Ramos (cell line): ENCODE measurements around the gene ITGB2.

ENCODE experiments used
- in situ Hi-C: fragments of 300-500 bp; cut with MboI; formaldehyde crosslinking; loops from one replicate; pipeline ENCODE4 v1.14.3; 2022; ENCODE audit warnings: low sequenced_read_pairs; ENCODE audit not compliant: unreplicated experiment

Gene ITGB2

DNA sequence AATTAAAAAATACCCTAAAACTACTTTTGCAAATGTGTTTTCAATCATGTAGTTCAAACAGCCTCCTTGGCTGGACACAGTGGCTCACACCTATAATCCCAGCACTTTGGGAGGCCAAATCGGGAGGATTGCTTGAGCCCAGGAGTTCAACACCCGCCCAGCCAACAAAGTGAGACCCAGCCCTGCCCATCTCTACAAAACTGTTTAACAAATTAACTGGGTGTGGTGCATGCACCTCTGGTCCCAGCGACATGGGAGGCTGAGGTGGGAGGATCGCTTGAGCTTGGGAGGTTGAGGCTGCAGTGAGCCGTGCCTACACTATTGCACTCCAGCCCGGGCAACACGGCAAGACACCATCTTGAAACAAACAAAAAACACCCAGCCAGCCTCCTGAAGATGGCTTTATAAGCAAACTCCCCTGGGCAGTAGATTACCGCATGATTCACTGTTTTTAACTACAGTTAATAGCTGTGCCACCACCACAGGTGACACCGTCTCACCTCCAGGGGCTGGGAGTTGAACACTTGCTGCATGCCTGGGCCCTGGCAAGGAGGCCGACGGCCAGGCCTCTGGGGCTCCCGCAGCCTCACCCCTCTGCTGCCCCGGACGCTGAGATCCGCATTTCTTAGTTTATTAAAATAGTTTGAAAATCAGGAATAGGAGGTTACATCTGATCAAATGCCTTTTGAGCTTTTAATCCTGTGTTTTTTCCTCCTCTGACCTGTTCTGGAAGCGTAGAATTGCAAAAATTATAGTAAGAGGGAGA is 63.4 kb downstream of the ITGB2 start:
- in situ Hi-C loops: no loop called here

DNA sequence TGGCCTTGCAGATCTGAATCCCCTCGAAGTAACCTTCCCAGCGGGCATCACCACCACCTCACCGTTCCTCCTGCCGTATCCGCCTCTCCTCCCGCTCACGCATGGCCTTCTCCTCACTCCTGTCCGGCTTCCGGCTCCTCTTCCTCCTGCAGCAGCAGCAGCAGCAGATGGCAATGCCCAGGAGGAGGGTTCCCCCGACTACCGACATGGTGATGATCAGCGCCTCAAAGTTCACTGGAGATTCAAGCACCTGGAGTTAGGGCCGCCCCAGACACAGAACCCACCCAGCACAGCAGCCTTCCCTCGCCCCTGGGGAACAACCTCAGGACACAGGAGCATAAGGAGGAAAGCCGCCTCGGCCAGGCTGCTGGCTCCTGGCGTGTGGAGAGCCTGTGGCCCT is 64.6 kb downstream of the ITGB2 start:
- in situ Hi-C loops: no loop called here

DNA sequence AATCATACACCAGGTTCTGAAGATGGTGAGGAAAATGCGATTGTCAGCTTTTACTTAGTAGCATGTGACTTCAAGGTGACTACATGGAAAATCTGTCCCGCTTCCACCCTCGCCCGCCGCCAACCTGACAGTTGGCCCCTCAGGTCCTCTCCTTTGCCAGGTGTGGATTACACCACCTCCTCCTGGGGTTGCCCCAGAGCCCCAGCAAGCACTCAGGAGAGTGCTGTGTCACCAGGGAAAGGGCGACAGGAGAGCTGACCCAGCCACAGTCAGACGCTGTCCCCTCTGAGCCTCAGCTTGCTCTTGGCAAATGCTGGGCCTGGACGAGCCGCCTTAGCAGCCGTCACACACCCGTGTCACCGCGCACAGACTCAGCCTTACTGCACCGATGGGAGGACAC is 65.1 kb downstream of the ITGB2 start:
- in situ Hi-C loops: no loop called here

DNA sequence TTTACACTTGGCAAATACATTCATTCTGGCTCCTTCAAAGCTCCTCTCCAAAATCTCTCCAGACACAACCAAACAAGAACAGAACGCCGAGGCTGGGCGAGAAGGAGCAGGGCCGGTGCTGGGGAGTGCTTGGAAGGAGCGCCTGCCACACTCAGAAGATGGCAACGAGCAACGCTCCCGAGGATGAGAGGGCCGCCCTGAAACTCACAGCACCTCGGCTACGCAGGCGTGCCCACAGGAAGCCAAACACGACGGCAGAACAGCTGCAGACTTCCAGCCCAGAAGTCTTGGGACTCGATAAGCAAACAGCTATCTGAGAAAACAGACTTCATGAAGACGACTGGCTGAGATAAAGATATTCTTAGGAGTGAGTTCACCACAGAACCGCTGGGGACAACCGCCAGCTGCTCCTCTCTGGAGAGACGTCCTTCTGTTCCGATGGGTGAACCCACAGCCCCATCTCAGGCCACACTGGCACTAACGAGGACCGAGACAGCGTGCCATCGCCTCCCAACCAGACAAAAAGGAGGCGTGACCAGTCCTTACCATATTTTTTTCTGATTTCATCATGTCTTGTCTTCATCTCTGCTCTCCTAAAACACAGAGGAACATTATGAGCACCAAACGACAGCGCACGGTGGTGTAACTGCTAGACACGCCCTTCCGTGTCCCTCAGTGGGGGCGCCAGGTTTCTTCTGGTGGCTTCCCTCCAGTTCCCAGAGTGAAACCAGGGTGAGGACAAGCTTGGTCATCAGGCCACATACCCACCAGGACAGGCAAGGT is 65.8 kb downstream of the ITGB2 start:
- in situ Hi-C loops: no loop called here

DNA sequence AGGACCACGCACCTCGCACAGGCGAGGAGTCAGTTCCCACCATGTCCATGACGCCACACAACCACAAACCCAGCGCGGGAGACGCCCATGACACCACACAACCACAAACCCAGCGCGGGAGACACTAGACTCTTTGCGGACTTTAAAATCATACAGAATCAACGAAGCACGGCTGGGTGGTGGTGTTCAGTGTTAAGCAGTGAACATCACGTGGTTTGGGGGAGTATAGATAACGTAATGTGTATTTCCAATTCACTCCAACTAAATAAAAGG is 66.4 kb downstream of the ITGB2 start:
- in situ Hi-C loops: no loop called here

DNA sequence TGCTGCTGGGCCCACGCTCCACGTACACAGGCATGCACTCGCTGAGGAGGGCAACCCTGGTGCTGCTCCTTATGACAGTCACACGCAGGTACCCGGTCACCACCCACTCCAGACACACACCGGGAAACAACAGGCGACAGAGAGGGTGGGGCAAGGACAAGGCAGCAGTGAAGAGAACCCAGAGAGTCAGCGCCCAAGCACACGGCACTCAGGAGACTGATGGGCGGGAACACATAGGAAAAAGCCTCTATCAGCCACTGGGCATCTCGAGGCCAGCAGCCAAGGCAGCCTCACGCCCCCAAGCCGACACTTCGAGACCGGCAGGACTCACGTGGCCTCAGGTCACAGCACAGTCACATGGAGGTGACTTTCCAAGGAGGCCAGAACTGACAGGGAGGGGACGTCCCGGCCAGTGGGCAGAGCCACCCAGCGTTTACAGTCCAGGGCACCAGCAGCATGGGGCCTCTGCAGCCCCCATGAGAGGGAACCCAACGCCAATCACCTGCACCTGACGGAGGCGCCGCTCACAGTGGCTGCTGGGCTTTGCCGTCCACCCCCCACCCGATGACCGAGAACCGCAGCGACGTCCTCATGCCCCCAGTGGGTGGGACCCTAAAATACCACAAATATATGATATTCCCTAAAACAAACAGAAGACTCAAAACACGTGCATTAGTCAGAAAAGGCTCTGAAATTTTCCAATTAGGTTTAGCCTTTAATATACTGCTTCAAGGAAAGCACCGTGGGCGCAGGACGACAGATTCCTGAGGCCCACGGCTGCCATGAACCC is 66.9 kb downstream of the ITGB2 start:
- in situ Hi-C loops: no loop called here

DNA sequence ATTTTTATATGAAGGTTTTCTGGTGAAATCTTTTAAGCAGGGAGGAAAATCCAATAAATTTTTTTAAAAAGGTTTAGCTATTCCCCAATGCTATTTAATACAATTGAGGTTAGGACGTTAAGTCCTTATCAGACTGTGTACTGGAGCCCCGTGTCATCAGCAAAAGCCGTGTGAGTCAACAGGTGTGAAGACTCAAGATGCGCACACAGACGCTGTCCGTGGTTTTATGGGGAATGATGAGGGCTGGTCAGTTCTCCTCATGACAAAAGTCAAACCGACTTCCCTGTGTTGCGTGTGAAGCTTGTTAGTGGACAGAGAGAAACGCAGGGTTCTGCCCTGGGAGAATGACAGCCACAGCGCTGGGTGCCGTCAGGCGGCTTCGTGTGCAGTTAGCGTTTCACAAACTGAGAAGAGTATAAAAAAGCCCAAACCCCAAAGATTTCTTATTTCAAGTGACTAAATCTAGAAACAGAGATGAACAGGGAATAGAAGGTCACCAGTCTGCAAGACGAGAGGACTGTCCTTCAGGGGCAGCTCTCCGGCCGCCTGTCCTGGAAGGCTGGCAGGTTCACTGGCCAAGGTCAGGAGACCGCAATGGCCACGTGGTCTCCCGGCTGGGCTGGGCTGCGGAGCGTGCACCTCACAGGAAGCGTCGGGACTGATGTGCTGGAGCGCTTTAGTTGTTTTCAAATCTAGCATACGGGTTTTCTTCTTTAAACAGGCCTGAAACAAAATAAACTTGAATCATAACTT is 69.6 kb downstream of the ITGB2 start:
- in situ Hi-C loops: no loop called here

DNA sequence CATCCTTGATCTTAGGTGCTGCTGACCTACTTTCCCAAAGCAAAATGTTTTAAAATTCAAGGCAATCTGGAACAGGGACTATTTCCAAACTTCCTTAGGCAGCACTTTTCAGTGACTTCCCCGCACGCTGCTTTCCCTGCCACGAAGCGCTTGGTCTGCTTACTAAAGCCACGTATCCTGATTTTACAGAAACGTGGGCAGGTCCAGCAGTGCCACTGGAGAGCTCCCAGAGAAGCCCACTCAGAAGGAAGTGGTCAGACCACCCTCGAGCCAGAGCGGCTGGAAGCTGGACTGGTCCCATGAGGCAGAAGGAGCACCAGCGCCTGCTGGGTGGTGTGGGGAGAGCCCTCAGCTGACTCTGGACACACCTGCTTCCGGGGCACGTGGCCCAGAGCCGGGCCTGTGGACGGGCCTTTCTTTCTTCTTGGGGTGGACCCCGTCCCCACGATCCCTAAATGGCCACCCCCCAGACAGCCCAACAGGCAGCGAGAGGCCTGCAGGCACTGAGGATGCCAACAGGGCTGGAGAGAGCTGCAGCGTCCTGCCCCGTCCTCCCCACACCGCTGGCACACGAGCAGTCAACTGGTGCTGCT is 70.4 kb downstream of the ITGB2 start:
- in situ Hi-C loops: no loop called here

DNA sequence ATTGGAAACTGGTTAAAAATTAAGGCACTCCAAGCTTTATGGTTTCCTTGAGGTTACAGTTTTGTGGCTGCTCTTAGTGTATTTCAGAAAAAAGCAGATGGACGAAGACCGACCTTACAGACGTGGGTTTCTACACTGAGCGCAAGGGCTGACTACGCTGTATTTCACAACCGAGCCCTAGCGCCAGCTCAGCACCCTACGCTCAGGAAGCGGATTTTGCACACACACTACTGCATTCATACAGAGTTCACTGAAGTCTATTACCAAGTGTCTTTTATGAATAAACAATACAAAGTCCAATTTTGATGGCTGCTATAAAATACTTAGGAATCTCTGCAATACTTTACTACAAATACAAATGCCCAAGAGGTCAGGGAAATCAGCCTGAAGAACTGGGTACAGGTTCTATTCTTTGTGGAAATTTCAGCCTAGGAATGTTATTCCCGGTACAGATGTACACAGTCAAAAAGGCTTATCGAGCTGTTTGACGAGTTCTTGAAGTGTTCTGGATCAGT is 71.0 kb downstream of the ITGB2 start:
- in situ Hi-C loops: no loop called here

DNA sequence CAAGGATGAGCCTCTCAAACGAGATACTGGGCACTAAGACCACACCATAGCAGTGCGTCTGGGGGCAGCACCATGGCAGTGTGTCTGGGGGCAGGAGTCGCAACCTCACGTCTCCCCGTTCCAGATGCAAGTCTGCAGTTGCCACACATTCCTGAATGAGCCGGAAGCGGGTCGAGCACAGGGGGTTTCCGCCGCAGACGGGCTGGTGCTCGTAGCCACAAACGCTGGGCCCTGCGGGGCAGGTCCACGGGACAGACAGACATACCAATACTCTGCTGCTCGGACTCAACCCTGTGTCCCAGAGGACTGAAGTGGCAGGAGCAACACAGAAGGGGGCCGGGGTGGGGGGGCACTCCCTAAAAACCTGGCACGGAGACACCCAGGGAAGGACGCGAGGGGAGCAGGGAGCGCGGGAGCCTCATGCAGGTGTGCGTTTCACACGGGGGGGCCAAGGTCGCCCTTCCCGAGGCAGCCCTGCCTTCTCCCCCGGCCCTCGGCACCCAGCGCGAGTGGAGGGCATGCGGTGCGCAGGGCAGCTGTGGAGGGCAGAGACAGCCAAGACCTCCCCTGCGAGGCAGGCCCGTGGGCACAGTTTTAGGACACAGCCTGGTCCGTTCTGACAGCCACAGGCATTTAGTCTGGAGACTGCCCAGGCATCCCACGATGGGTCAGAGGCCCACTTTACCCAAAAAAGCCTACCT is 71.7 kb downstream of the ITGB2 start:
- in situ Hi-C loops: no loop called here

DNA sequence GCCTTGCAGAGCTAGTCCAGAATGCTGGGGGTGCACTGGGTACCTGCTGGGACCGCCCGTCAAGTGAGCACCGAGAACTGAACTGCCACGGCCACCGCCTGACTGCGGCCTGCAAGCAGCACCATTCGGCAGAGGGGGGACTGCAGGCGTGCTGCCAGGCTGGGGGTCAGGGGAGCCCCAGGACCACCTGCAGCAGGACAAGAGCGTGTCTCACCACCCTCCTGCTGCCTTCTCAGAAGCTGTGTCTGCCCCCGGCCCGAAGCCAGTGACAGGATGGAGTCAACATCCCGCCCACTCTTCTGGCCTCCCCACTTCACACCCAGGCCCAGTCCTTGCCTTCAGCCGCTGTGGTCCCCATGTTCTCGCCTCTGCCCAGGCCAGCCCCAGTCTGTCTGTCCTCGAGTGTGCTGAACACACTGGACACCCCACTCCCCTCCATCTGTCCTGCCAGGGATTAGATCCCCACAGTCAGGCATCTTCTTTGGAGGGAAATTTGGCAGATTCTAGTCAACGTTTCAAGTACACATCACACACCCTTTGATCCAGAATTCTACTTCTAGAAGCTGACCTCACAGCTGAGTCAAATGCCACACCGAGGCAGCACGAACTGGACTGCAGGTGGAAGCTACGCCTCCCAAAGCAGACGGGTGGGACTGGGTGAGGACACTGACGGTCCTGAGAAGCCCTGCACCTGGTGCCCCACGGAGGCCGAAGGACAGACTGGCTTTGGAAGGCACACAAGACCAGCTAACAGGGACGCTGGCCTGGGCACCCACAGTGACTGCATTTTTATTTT is 73.2 kb downstream of the ITGB2 start:
- in situ Hi-C loops: no loop called here

DNA sequence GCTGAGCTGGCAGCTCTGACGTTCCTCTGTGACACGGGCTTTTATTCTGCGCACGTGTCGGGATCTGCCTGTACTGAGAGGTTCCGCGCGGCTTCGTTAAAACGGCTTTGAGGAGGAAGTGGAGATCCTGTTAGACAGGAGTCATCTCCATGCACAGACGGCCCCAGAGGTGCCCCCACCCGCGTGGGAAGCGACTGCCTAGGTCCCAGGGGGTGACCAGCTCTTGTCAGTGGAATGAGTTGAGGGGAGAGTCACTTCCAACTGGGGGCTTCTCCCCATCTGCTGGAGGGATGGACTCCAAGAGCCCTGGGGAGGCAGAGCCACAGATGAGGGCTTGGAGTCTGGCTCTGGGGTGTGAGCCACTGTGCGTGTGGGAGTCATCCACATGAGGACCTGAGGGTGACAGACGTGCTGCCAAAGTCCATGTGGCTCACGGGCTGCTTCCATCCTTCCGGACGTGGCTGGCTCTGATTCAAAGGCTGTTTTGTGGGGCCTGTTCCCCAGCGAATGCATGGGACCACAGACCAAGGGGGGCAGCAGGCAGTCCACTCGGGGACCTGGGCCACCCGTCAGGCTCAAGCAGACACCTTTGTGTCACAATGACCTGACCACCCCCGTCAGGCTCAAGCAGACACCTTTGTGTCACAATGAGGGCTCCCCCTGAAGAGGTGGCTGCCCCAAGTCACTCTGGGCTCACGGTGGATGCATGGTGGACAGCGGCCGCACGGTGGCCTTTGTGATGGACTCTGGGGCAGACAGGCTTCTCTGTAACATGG is 74.0 kb downstream of the ITGB2 start:
- in situ Hi-C loops: no loop called here

DNA sequence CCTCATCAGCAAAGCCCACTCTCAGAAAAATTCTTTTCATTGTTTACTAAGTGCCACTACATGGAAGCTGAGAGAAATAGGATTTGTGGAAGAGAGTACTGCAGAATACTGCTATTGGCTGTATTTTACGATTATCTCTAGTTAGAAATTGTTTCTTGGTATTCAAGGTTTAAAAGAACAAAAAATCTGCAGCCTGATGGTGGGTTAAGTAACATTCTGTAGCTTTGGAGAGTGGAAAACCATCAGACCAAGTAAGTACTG is 74.5 kb downstream of the ITGB2 start:
- in situ Hi-C loops: no loop called here

DNA sequence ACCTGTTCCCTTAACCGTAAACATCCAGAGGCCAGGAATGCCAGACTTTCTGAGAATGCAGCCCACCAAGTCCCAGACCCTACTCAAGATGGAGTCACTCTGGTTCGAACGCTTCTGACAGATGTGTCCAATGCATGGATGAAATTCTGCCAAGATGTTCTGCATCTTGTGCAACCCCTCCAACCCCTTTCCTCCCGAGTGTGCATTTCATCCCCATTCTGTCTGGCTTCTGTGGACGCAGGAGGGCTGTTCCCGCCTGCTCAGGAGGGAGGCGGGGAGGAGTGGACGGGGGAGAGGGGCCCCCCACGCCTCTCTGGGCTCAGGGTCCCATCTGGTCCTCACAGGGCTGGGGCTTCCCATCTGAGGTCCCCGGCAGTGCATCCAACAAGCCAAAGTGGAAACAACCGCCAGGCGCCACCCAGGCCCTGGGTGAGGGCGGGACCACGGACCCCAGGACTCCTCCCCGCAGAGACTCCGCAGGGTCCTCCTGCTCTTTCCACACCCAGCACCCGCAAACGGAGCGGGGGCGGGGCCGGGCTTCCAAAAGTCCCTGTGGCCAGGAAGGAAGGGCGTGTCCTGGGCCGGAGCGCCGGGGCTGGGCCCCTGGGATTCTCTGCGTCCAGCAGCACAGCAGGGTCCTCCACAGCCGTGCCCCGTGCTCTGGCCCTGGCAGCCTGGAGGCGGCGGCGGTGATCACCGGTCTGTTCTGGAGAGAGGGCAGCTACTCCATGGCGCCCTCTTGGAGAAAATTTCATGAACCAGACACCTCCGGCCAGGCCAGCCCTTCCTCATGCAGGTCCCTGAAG is 75.1 kb downstream of the ITGB2 start:
- in situ Hi-C loops: no loop called here

DNA sequence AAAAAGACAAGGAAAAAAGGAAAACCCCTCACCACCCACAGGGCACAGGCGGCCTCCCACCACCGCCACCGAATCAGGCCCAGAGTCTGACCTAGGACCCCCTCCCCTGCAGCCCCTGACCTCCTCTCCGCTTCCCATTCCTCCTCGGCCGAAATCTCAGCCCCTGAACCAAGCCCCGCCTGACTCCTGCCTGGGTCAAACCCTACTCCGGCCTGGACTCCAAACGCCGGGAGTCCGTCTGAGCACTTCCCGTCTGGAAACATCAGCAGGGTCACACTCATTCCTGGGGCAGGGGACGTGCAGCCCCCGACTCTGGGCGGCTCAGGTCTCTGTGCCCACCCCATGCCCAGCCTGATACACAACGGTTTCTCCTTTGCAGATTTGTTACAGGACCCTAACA is 76.4 kb downstream of the ITGB2 start:
- in situ Hi-C loops: no loop called here

DNA sequence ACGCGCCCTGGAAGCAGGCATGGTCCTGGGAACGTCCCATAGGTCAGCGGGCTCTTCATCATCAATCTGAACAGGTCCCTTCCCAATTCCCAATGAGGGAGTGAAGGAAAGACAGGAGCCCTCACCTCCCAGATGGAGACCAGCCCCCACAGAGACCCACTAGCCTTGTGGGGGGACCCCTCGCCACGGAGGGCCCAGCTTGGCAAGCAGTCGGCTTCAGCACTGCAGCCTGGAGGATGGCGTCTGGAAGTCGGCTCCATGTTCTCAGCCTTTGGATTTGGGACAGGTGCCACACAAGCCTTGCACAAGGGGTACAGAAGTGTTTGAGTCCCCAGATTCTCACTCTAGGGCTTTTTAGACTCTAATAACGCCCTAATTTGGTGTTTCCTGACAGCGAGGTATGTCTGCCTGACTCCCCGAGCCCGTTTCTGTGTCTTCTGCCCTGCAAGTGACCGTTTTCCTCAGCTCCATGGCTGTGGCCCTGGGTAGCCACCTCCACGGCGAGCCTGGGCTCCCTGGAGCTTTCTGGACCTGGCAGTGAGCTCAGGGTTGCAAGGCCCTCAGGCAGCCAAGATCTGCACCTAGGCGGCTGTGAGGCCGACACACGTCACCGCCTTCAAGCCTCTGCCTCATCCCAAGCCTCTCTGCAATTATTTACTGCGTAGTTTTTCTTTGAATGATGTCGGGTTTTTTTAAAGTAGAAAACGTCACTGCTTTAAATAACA is 77.8 kb downstream of the ITGB2 start:
- in situ Hi-C loops: no loop called here

DNA sequence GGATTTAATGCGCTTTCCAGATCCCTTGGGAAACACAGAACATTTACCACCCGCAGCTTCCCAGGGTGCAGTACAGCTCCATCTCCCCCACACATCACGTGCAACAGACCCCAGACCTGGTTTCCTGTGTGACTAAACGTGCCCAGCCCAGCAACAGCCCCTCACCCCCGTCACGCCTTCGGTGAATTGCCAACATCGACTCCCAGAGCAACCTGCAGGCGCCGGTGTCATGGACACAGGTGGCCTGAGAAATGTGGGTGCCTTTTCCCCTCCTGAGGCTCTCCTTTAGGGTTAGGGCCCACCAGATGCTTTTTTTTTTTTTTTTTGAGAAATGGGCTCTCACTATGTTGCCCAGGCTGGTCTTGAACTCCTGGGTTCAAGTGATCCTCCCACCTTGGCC is 78.6 kb downstream of the ITGB2 start:
- in situ Hi-C loops: no loop called here
